Testis (tissue), 3 donors: ENCODE data around the gene MFSD12. TPM values are rescaled to one million over a fixed set of nuclear protein-coding genes. Genes with fewer than 3 reads are reported as not detected.

ENCODE experiments used
- DNase-seq: peaks from one replicate; pipeline ENCODE4 v3.0.0-alpha.2; 2019
- H3K27ac ChIP-seq, 2 donors: fragments of 200-600 bp; sonication (generic); one replicate each; pipeline ENCODE4 v1.5.1; 2019
- H3K27me3 ChIP-seq: fragments of 200-600 bp; sonication (generic); one replicate; pipeline ENCODE4 v1.5.1; 2019
- H3K36me3 ChIP-seq: fragments of 200-600 bp; sonication (generic); one replicate; pipeline ENCODE4 v1.5.1; 2017; ENCODE audit warnings: low read depth; ENCODE audit errors: missing control alignments
- H3K4me1 ChIP-seq: fragments of 200-600 bp; sonication (generic); one replicate; pipeline ENCODE4 v1.5.1; 2019
- H3K4me3 ChIP-seq, 2 donors: fragments of 200-600 bp; sonication (generic); one replicate each; pipeline ENCODE4 v1.5.1; 2017 to 2019
- H3K9me3 ChIP-seq: fragments of 200-600 bp; sonication (generic); one replicate; pipeline ENCODE4 v1.5.1; 2017
- POLR2A ChIP-seq: fragments of 450-650 bp; IDR thresholded peaks from one replicate; pipeline ENCODE4 v1.6.1; 2017; ENCODE audit warnings: antibody characterized with exemption, mild to moderate bottlenecking, moderate library complexity
- WGBS, 2 donors: methylation state at CpG; one replicate each; pipeline ENCODE4 v1.1.5; 2018; 5-methylcytosine and 5-hydroxymethylcytosine counted together
- intact Hi-C: fragments of 100-400 bp; cut with DNase I; formaldehyde crosslinking; loops from one replicate; pipeline ENCODE4 v1.15.1; 2023; ENCODE audit warnings: low total_unique reads
- polyA plus RNA-seq: library from polyadenylated mRNA; stranded (reverse); fragments of 350-450 nt; fragmentation: Illumina TruSeq; extraction: RNeasy Lipid Tissue Mini Kit (QIAGEN cat#74804); gene quantifications from one replicate; pipeline ENCODE4 v1.2.3, GENCODE V29; 2014; ENCODE audit warnings: low read depth, low replicate concordance; ENCODE audit not compliant: insufficient read depth
- total RNA-seq, 2 donors: library from RNA; depleted of rRNA; stranded (reverse); fragments of >200 nt; gene quantifications; one replicate each; pipeline ENCODE4 v1.2.3, GENCODE V29; 2016
- TF ChIP-seq, protein P1 (sequence below), 3 experiments: fragments of 450-650 bp in 2 of 3; fragments of 200-600 bp in 1 of 3; sonication (generic) in 1 of 3; IDR thresholded peaks; one replicate each; pipeline ENCODE4 v1.5.1; 2016 to 2019; ENCODE audit warnings: antibody characterized with exemption in 3 of 3, mild to moderate bottlenecking in 2 of 3, moderate library complexity in 1 of 3

The MFSD12 gene
- total and polyA plus RNA-seq, 3 donors from 2014 or later = 32.8 to 95.1 (median 83.9) TPM

DNA sequence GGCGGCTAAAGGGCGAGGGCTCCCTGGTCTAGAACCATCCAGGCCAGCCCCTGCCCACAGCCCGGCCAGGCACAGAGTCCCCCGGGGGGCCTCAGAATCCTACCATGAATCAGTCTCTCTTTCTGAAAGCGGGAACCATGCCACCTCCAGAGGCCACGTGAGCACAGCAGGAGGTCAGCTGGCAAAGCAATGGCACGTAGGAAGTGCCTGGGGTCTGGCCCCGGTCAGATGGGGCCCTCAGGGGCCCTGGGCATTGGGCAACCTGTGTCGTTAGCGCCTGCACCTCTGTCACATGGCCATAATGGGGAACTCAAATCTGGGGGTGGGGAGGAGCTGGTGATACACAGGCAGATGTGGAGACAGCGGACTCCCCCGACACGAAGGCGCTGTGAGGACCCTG, 8.8 kb downstream of the MFSD12 start:
- no peaks in the 10 kb centered on the region for H3K4me1 ChIP-seq
- intact Hi-C loops = no loop called here
- H3K36me3 ChIP-seq = no peaks in the 10 kb centered on the region
- DNase-seq = no peak
- TF ChIP-seq, protein P1, sequence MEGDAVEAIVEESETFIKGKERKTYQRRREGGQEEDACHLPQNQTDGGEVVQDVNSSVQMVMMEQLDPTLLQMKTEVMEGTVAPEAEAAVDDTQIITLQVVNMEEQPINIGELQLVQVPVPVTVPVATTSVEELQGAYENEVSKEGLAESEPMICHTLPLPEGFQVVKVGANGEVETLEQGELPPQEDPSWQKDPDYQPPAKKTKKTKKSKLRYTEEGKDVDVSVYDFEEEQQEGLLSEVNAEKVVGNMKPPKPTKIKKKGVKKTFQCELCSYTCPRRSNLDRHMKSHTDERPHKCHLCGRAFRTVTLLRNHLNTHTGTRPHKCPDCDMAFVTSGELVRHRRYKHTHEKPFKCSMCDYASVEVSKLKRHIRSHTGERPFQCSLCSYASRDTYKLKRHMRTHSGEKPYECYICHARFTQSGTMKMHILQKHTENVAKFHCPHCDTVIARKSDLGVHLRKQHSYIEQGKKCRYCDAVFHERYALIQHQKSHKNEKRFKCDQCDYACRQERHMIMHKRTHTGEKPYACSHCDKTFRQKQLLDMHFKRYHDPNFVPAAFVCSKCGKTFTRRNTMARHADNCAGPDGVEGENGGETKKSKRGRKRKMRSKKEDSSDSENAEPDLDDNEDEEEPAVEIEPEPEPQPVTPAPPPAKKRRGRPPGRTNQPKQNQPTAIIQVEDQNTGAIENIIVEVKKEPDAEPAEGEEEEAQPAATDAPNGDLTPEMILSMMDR (IDR thresholded peaks at IDR 0.05) = no peak
- no peak for TF ChIP-seq POLR2A
- H3K27ac ChIP-seq = no peak overlapping the region
- WGBS, 2 donors = 75 to 100% methylated on average over 2 to 14 of the region's 14 CpGs
- H3K4me3 ChIP-seq = no peak overlapping the region
- H3K9me3 ChIP-seq = no peaks in the 10 kb centered on the region
- no peaks in the 10 kb centered on the region for H3K27me3 ChIP-seq

DNA sequence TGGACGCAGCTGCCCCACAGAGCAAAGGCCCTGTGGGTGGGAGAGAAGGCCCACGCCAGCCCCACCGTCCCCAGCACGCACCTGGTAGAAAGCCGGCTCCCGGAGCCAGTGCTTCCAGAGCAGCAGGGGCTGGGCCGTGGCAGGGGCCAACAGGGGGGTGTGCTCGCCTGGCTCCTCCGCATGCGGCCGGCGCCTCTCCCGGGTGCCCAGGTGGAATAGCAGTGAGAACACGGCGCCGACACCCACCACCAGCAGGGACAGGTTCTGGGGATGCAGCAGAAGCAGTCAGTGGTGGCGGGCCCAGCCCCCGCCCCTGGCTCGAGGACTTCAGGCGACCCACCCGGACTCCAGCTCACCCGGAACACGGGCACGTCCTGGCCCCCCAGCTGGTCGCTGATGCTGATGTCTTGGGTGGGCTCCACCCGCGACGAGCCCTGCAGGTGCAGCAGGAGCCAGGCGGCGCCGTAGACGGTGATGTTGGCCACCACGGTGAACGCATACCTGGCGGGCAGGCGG, 9.6 kb downstream of the MFSD12 start:
- WGBS, 2 donors = 85 to 95% methylated on average over 12 to 25 of the region's 36 CpGs
- Histone ChIP-seq H3K4me1 (no peaks in the 10 kb centered on the region), H3K27me3 (no peaks in the 10 kb centered on the region), H3K9me3 (no peaks in the 10 kb centered on the region), H3K27ac (no peak overlapping the region), H3K36me3 (no peaks in the 10 kb centered on the region), H3K4me3 (no peak overlapping the region)
- TF ChIP-seq, protein P1 (IDR thresholded peaks at IDR 0.05) = no peak
- TF ChIP-seq POLR2A = no peak
- no peak for DNase-seq
- intact Hi-C loops = no loop called here

DNA sequence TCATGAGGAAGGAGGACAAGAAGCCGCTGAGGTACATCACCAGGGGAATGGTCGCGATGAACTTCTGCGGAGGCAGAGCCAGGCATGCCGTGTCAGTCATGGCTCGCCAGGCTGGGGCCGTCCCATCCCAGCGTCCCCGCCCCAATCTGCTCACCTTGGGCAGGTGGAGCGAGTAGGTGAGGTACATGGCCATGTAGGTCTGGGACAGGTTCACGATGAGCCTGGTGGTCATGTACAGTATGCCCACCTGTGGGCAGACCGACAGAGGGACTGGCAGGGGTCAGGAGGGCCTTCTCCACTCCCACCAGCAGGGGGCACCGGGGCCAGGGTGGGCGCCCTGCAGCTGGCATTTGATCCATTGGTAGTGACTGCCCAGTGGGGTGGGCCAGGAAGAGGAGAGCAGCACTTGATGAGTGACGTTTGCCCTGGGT, 10.1 kb downstream of the MFSD12 start:
- Histone ChIP-seq H3K27me3 (no peaks in the 10 kb centered on the region), H3K36me3 (no peaks in the 10 kb centered on the region), H3K27ac (no peak overlapping the region), H3K9me3 (no peaks in the 10 kb centered on the region), H3K4me1 (no peaks in the 10 kb centered on the region), H3K4me3 (no peak overlapping the region)
- DNase-seq = no peak
- intact Hi-C loops = no loop called here
- WGBS, 2 donors = 90 to 94% methylated on average over 10 to 15 of the region's 15 CpGs
- no peak for TF ChIP-seq POLR2A
- TF ChIP-seq, protein P1 (IDR thresholded peaks at IDR 0.05) = peak; percentile 10 to 38 (median 23)

DNA sequence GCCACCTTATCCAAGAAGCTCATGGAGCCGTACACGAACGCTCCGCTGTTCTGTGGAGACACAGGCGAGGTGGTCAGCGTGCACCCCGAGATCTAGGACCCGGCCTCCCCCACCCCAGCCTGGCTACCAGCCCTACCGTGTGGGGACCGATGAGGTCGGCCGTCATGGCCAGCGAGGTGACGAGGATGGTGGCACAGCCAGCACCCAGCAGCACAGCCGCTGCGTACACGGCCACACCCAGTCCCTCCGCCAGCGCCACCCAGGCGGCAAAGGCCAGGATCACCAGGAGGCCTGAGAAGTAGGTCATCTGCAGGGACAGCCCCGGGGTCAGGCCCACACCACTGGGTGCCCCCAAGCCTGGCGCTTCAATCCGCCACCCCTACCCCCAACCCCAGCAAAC, 11.3 kb downstream of the MFSD12 start:
- intact Hi-C loops = no loop called here
- H3K27ac ChIP-seq = no peak overlapping the region

DNA sequence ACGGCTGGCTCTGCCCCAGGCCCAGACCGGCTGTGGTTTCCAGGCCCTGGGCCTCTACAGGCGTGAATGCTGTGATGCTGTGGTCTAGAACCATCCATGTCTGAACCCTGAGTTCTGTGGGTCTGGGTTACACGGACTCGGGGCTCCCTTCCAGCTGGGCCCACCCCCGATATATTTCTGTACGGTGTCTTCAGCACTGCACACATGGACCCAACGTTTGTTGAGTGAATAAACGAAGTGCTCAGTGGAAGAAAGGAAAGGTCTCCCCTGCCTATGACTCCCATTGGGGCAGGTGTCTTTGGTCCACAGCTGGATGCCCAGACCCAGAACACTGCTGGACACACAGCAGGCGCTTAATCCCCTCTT, 11.7 kb downstream of the MFSD12 start:
- intact Hi-C loops = no loop called here
- no peak for DNase-seq
- no peak overlapping the region for H3K4me3 ChIP-seq
- TF ChIP-seq POLR2A = no peak
- TF ChIP-seq, protein P1 (IDR thresholded peaks at IDR 0.05) = no peak
- no peaks in the 10 kb centered on the region for H3K36me3 ChIP-seq
- H3K27ac ChIP-seq = no peak overlapping the region
- H3K9me3 ChIP-seq = no peaks in the 10 kb centered on the region
- 75 to 76% methylated on average over 10 of the region's 10 CpGs for WGBS, 2 donors
- H3K4me1 ChIP-seq = no peaks in the 10 kb centered on the region
- no peaks in the 10 kb centered on the region for H3K27me3 ChIP-seq

More for the DNA sequence above, 11.3 kb downstream of the MFSD12 start:
- no peak overlapping the region for H3K4me3 ChIP-seq
- no peaks in the 10 kb centered on the region for H3K9me3 ChIP-seq
- no peaks in the 10 kb centered on the region for H3K4me1 ChIP-seq
- WGBS, 2 donors = 94% methylated on average over 23 of the region's 23 CpGs; no CpG with 5 or more reads in 1 of the 2 donors
- TF ChIP-seq, protein P1 (IDR thresholded peaks at IDR 0.05) = no peak
- TF ChIP-seq POLR2A = no peak
- no peak for DNase-seq
- H3K36me3 ChIP-seq = no peaks in the 10 kb centered on the region
- H3K27me3 ChIP-seq = no peaks in the 10 kb centered on the region
